Muscle layer of duodenum (tissue), 2 donors: ENCODE measurements around the gene GABRR3.

Experiments used
- H3K27ac ChIP-seq: one replicate; pipeline ENCODE4 v1.7.0; 2013; ENCODE audit warnings: mild to moderate bottlenecking, low read length
- H3K27me3 ChIP-seq: one replicate; pipeline ENCODE4 v1.7.0; 2013; ENCODE audit warnings: low read depth, mild to moderate bottlenecking, control low read depth, low read length
- H3K36me3 ChIP-seq, 2 donors: one replicate each; pipeline ENCODE4 v1.7.0; 2013; ENCODE audit warnings: low read length in 2 of 2, control low read depth in 1 of 2, mild to moderate bottlenecking in 1 of 2; ENCODE audit not compliant: insufficient read depth in 2 of 2, control insufficient read depth in 1 of 2
- H3K4me1 ChIP-seq, 2 donors: one replicate each; pipeline ENCODE4 v1.7.0; 2013; ENCODE audit warnings: low read length in 2 of 2, mild to moderate bottlenecking in 2 of 2, control low read depth in 1 of 2, moderate library complexity in 1 of 2; ENCODE audit not compliant: insufficient read depth in 2 of 2, control insufficient read depth in 1 of 2
- H3K4me3 ChIP-seq, 2 donors: one replicate each; pipeline ENCODE4 v1.7.0; 2013; ENCODE audit warnings: low read length in 2 of 2, low read depth in 1 of 2, mild to moderate bottlenecking in 1 of 2
- H3K9me3 ChIP-seq, 2 donors: one replicate each; pipeline ENCODE4 v1.7.0; 2013; ENCODE audit warnings: low read length in 2 of 2, control low read depth in 1 of 2, mild to moderate bottlenecking in 1 of 2; ENCODE audit not compliant: control insufficient read depth in 1 of 2
- donor health status: healthy.

The GABRR3 gene

DNA sequence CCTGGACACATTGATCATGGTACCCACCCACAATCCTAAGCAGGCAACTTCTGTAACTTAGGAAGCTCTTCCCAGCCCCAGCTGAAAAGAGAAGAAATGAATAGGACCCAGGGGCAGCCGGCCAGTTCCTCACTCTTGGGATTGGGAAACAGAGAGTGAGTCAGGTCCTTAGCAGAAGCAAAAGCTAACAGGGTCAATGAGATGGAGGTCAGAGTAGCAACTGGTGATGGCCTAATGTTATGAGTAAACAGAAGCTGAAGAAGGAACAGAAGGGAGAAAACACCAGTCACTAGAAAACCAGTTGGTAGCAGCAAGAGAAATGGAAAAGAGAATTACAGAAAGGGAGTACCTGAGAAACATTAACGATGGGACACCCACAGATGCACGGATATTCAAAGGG lies 82.8 kb downstream of the GABRR3 start:
- H3K4me3 ChIP-seq: no peak overlapping the region
- H3K9me3 ChIP-seq: no peaks in the 10 kb centered on the region
- no peaks in the 10 kb centered on the region for H3K4me1 ChIP-seq
- H3K27ac ChIP-seq: no peak overlapping the region
- H3K27me3 ChIP-seq: no peaks in the 10 kb centered on the region
- peaks cover 32 to 51% of the 10 kb centered on the region in 2 donors for H3K36me3 ChIP-seq

DNA sequence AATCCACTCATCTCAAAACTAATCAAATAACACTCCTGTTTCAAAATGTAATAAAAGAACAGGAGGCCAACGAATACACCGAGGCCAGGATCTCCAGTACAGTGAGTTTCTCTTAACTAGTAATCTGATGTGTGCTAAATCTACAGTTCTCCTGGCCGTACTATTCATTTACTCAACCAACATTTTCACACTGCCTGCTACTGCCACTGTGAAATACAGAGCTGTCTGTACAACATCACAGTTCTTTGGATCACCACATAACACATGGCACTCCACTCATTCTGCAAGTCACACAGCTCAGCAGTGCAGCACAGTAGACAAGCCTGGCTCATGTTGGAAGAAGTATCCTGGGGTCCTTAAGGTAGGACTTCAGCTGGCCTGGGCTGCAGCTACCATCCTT lies 84.8 kb downstream of the GABRR3 start:
- Histone ChIP-seq H3K9me3 (no peaks in the 10 kb centered on the region), H3K36me3 (peaks cover 45 to 64% of the 10 kb centered on the region in 2 donors), H3K4me3 (no peak overlapping the region)

DNA sequence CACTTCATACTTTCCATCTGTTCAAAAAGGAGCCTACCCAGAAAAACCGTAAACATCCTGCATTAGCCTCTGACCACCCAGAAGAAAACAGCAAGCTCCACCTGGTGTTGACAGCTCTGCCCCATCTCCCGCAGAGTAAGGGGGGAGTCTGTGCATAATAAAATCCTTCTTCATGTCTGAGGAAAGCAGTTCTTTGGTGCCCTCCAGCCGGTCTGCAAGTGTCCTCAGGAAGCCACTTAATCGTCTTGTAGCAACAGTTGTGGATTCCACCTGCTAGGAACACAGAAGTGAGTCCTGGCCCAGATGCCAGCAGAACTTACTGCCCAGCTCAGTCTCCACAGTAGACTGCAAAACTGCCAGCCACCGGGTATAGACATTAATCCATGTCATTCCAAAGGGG lies 85.4 kb downstream of the GABRR3 start:
- no peaks in the 10 kb centered on the region for H3K4me1 ChIP-seq
- H3K9me3 ChIP-seq: no peaks in the 10 kb centered on the region
- peaks cover 52 to 70% of the 10 kb centered on the region in 2 donors for H3K36me3 ChIP-seq
- H3K27ac ChIP-seq: no peak overlapping the region
- H3K4me3 ChIP-seq: no peak overlapping the region
- H3K27me3 ChIP-seq: no peaks in the 10 kb centered on the region

More for the DNA sequence above, 84.8 kb downstream of the GABRR3 start:
- Histone ChIP-seq H3K4me1 (no peaks in the 10 kb centered on the region), H3K27me3 (no peaks in the 10 kb centered on the region), H3K27ac (no peak overlapping the region)

DNA sequence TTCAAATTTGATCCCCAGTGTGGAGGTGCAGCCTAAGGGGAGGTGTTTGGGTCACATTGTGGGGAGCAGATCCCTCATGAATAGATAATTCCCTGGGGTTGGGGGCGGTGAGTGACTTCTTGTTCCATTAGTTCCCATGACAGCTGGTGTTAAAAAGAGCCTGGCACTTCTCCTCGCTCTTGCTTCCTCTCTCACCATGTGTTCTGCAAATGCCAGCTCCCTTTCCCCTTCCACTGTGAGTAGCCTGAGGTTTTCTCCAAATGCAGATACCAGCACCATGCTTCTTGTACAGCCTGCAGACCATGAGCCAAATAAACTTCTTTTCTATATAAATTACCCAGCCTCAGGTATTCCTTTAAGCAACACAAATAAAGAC lies 86.0 kb downstream of the GABRR3 start:
- Histone ChIP-seq H3K36me3 (peaks cover 53 to 65% of the 10 kb centered on the region in 2 donors), H3K27me3 (no peaks in the 10 kb centered on the region), H3K27ac (no peak overlapping the region), H3K4me3 (no peak overlapping the region), H3K9me3 (no peaks in the 10 kb centered on the region), H3K4me1 (no peaks in the 10 kb centered on the region)

DNA sequence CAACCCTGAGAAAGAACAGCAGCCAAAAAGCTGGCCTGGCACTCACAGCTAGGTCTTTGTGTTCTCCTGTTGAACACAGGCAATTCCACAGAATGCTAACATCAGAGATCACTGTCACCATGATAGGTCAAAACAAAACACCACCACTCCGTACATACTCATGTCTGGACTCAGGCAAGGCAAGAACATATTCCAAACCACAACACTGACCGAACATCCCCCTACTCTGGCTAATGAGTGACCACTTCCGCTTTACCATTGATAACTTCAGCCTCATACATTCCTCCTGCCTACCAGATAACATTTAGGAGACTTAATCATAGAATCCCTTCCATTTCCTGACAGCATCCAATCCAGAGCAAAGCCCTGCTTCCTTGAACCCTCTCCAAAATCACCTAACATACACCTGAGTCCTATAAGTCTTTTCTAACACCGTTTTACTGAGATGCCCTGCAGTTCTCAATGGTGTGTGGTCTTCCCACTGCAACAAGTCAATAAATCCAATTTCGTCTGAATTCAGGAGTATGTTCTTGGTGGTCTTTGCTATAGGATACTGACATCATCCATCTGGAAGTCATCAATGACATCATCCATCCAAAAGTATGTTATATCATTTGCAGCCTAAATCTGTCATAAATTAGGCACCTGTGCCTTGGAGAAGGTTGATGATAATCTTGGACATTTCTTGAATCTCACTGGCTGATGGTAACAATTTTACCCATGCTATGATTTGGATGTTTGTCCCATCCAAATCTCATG lies 86.6 kb downstream of the GABRR3 start:
- Histone ChIP-seq H3K4me3 (no peak overlapping the region), H3K9me3 (no peaks in the 10 kb centered on the region), H3K36me3 (peaks cover 56 to 62% of the 10 kb centered on the region in 2 donors), H3K4me1 (no peaks in the 10 kb centered on the region), H3K27me3 (no peaks in the 10 kb centered on the region), H3K27ac (no peak overlapping the region)

DNA sequence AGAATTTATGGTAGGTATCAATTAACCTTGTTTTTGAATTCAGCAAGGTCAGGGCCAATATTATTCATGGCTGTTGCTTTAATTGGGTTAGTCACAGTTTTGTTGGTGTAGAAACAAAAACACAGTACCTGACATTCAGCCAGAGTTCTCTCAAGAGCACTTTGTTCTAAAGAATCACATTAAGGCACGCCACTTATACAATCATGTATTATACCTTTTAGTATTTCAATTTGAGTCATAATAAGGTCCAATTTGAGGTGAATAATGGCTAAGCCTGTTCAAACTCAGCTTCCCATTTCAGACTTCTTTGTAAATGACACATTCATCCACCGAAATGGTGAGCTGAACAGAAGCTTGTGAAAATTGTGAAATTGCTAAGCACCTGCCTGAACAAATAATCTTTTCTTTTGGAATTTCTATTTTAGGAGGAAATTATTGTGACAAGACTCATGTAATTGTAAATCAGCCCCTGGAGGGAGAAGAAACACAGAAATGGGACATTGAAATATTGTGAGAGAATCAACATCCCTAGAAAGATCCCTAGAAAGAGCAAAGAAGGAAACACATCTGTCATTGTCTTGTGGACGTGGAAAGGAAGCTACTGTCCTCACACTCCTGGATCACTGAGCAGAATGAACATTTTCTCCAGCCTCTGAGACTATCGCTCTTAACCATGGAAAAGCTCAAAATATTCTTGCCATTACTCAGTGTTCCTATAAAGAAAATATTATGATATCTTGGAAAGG lies 92.1 kb downstream of the GABRR3 start:
- no peaks in the 10 kb centered on the region for H3K9me3 ChIP-seq
- H3K4me1 ChIP-seq: no peaks in the 10 kb centered on the region
- peaks cover 57 to 59% of the 10 kb centered on the region in 2 donors for H3K36me3 ChIP-seq
- no peak overlapping the region for H3K27ac ChIP-seq
- H3K4me3 ChIP-seq: no peak overlapping the region
- H3K27me3 ChIP-seq: no peaks in the 10 kb centered on the region

DNA sequence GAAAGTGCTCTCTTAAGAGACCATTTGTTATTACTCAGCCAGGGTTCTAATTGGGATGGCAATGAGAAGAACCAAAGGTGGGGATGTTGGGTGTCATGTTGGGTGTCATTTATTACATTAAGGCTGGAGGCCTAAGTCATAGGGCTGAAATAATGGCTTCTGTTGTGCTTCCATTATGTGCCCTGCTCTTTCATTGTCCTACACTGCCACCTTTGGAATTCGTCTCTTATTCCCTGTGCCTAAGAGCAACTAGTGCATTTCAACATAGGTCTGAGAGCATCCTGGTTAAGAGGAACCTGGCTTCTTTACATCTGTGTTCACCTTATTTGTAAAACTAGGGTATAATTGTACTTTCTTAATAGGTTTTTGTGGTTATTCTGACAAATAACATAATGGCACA lies 95.1 kb downstream of the GABRR3 start:
- Histone ChIP-seq H3K27ac (no peak overlapping the region), H3K4me1 (no peaks in the 10 kb centered on the region), H3K4me3 (no peak overlapping the region), H3K9me3 (no peaks in the 10 kb centered on the region), H3K27me3 (no peaks in the 10 kb centered on the region), H3K36me3 (peaks cover 54 to 62% of the 10 kb centered on the region in 2 donors)

DNA sequence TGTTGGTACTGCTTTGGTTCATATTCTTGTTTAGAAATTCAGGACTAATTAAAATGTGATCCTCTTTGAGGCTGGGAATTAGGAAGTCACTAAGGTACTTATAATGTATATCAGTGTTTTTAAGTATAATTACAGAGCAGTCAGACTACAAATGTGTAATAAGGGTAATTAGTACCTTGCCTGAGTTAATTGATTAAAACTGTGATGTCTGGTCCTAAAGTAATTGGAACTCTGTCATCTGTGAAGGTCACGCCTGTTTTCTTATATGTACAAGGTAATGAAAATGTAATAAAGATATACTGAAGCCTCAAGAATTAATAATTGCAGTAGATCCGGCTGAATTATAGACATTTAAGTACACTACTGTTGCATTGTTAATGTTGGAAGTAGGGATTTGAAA lies 95.7 kb downstream of the GABRR3 start:
- Histone ChIP-seq H3K27ac (no peak overlapping the region), H3K9me3 (no peaks in the 10 kb centered on the region), H3K36me3 (peaks cover 55 to 61% of the 10 kb centered on the region in 2 donors), H3K27me3 (no peaks in the 10 kb centered on the region), H3K4me3 (no peak overlapping the region), H3K4me1 (no peaks in the 10 kb centered on the region)

DNA sequence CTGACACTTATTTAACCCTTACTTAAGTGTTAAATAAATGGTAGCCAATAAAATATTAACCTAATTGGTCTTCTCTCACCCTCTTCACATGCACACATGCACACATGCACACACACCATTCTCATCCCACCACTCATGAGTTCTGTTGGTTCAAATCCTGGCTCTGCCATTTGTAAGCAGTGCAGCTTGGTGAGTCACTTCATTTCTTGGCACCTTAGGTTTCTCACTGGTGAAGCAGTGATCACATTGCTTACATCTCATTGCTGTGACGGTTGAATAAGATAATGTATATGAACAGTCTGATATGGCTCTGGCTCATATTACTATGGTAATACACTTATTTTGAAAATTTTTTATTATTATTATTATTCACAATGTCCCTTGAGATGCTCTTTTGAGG lies 96.7 kb downstream of the GABRR3 start:
- Histone ChIP-seq H3K36me3 (peaks cover 51 to 66% of the 10 kb centered on the region in 2 donors), H3K4me3 (no peak overlapping the region), H3K27ac (no peak overlapping the region), H3K27me3 (no peaks in the 10 kb centered on the region), H3K4me1 (no peaks in the 10 kb centered on the region), H3K9me3 (no peaks in the 10 kb centered on the region)

DNA sequence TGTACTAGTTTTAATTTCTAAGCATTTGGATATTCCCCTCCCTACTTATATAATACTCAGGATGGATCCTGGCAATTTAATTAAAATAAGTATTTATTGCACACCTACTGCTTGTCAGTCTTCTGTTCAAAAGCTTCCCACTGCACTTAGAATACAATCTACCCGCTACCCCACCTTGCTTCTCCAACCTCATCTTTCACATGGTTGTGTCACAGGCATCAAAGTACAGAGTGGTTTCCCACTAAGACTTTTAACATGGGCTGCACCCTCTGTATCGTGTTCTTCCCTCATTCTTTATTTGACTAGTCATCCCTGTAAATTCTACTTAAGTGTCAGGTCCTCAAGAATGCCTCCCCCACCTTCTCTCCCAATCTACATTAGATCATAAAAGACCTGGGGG lies 97.9 kb downstream of the GABRR3 start:
- Histone ChIP-seq H3K27ac (no peak overlapping the region), H3K9me3 (no peaks in the 10 kb centered on the region), H3K36me3 (peaks cover 38 to 60% of the 10 kb centered on the region in 2 donors), H3K4me1 (no peaks in the 10 kb centered on the region), H3K4me3 (no peak overlapping the region), H3K27me3 (no peaks in the 10 kb centered on the region)

DNA sequence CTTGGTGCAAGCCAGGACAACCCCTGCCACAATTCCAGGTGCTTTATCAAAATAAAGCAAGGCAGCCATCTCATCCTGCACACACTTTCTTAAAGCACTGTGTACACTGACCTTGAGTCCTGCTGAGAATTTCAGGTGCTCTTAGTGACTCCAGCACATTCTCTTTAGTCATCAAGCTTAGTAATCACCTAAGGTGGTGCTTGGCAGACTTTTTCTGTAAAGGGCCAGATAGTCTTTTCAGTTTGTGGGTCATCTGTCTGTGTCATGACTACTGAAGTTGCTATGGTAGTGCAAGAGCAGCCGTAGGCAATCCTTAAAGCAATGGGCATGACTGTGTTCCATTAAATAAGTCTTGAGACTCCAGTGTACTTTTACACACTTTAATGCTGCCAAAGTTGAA lies 99.3 kb downstream of the GABRR3 start:
- Histone ChIP-seq H3K27ac (no peak overlapping the region), H3K36me3 (peaks cover 33 to 53% of the 10 kb centered on the region in 2 donors)

More for the DNA sequence above, 99.3 kb downstream of the GABRR3 start:
- Histone ChIP-seq H3K4me1 (no peaks in the 10 kb centered on the region), H3K4me3 (no peak overlapping the region), H3K27me3 (no peaks in the 10 kb centered on the region), H3K9me3 (no peaks in the 10 kb centered on the region)
